Measurements from ENCODE around the gene PCNT.

Gene PCNT

DNA sequence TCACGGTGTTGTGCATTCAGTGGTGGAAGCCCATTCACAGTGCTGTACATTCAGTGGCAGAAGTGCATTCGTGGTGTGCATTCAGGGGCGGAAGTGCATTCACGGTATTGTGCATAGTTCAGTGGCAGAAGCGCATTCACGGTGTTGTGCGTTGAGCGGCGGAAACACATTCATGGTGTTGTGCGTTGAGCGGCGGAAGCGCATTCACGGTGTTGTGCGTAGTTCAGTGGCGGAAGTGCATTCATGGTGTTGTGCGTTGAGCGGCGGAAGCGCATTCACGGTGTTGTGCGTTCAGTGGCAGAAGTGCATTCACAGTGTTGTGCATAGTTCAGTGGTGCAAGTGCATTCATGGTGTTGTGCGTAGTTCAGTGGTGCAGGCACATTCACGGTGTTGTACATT, 60.6 kb downstream of the PCNT start:
- Histone ChIP-seq H3K79me2 (ENCODE audit: control insufficient read depth, low read length) (peaks cover 67% of the 10 kb centered on the region), H3K36me3 (ENCODE audit: control insufficient read depth, low read length) (peaks cover 81% of the 10 kb centered on the region), H3K4me1 (ENCODE audit: control insufficient read depth, low read length) (no peaks in the 10 kb centered on the region), H3F3A (ENCODE audit: control insufficient read depth, insufficient read depth) (peaks cover 8% of the 10 kb centered on the region; the same call in 1 of the 2 replicates), H3K27me3 (ENCODE audit: control insufficient read depth, low read length) (no peaks in the 10 kb centered on the region), H3K27ac (ENCODE audit: low read depth, low read length) (no peak overlapping the region), H3K4me3 (ENCODE audit: low read length) (no peak overlapping the region), H3K9me3 (ENCODE audit: control insufficient read depth, insufficient read depth, low read length) (peaks cover 26% of the 10 kb centered on the region; the same call in 1 of the 2 replicates), H3K9me2 (replicated peaks; ENCODE audit: control insufficient read depth, low read length) (no peaks in the 10 kb centered on the region), H3K4me2 (ENCODE audit: low read length) (no peak overlapping the region), H4K20me1 (ENCODE audit: control insufficient read depth, insufficient read depth, low read depth, low read length) (no peaks in the 10 kb centered on the region)
- no peak for TF ChIP-seq EZH2phosphoT487 (IDR thresholded peaks at IDR 0.05; ENCODE audit: borderline replicate concordance, low read length)
- TF ChIP-seq, protein P1, sequence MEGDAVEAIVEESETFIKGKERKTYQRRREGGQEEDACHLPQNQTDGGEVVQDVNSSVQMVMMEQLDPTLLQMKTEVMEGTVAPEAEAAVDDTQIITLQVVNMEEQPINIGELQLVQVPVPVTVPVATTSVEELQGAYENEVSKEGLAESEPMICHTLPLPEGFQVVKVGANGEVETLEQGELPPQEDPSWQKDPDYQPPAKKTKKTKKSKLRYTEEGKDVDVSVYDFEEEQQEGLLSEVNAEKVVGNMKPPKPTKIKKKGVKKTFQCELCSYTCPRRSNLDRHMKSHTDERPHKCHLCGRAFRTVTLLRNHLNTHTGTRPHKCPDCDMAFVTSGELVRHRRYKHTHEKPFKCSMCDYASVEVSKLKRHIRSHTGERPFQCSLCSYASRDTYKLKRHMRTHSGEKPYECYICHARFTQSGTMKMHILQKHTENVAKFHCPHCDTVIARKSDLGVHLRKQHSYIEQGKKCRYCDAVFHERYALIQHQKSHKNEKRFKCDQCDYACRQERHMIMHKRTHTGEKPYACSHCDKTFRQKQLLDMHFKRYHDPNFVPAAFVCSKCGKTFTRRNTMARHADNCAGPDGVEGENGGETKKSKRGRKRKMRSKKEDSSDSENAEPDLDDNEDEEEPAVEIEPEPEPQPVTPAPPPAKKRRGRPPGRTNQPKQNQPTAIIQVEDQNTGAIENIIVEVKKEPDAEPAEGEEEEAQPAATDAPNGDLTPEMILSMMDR (IDR thresholded peaks at IDR 0.05; ENCODE audit: low read depth, low read length, poor library complexity, severe bottlenecking): no peak

DNA sequence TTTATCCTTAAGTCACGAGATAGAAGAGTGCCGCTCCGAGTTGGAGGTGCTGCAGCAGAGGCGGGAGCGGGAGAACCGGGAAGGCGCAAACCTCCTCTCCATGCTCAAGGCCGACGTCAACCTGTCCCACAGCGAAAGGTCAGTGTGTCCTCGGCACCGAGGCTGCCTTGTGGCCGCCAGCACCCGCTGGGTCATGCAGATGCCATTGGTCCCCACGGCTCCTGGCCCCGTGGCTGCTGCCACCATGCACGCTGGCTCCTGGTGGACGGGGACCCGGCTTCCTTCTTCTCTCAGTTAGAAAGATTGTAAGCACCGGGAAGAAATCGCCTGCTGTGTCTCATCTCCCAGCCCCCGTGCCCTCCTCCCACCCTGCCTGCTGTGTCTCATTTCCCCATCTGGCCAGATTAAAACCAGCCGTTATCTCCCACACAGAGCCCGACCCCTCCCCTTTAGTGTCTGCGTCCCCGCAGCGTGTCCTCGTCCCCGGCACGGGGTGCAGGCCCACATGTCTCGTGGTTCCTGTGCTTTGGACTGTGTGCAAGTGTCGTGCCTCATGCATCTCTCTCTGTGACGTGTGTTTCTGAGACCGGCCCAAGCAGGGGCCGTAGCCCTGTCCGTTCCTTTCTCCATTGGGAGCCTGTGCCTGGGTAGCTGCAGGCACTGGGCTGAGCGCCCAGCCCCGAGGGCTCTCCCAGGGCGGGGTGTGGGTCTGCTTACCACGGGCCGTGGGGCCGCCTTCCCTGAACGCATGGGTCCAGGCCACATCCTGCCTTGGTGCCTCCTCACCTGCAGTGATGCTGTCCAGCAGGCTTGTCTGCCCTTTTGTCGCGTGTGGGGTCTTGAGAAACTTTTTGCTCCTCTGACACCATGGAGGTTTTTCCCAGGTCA, 62.1 kb downstream of the PCNT start:
- no peak overlapping the region for H3K27ac ChIP-seq (ENCODE audit: low read depth, low read length)
- no peak overlapping the region for H3K4me3 ChIP-seq (ENCODE audit: low read length)
- H3K79me2 ChIP-seq (ENCODE audit: control insufficient read depth, low read length): peaks cover 52% of the 10 kb centered on the region
- no peaks in the 10 kb centered on the region for H4K20me1 ChIP-seq (ENCODE audit: control insufficient read depth, insufficient read depth, low read depth, low read length)
- H3K9me3 ChIP-seq (ENCODE audit: control insufficient read depth, insufficient read depth, low read length): peaks cover 24% of the 10 kb centered on the region; the same call in 1 of the 2 replicates
- H3K9me2 ChIP-seq (replicated peaks; ENCODE audit: control insufficient read depth, low read length): no peaks in the 10 kb centered on the region
- H3F3A ChIP-seq (ENCODE audit: control insufficient read depth, insufficient read depth): peaks cover 8% of the 10 kb centered on the region; the same call in 1 of the 2 replicates
- TF ChIP-seq, protein P1 (IDR thresholded peaks at IDR 0.05; ENCODE audit: low read depth, low read length, poor library complexity, severe bottlenecking): no peak
- no peak for TF ChIP-seq EZH2phosphoT487 (IDR thresholded peaks at IDR 0.05; ENCODE audit: borderline replicate concordance, low read length)
- H3K27me3 ChIP-seq (ENCODE audit: control insufficient read depth, low read length): no peaks in the 10 kb centered on the region
- H3K4me1 ChIP-seq (ENCODE audit: control insufficient read depth, low read length): no peaks in the 10 kb centered on the region
- no peak overlapping the region for H3K4me2 ChIP-seq (ENCODE audit: low read length)
- peaks cover 75% of the 10 kb centered on the region for H3K36me3 ChIP-seq (ENCODE audit: control insufficient read depth, low read length)

DNA sequence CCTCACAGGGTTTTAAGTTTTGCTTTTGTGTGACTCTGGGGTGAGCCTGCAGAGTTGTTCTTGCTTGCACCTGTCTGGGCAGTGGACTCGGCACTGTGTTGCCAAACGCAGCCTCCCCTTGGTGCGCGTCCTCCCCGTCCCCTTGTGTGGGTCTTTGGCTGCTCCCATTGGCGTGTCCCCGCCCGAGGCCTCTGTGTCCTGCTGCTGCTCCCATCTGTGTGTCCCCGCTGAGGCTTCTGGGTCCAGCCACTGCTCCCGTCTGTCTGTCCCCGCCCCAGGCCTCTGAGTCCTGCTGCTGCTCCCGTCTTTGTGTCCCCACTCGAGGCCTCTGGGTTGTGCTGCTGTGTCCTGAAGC, 62.8 kb downstream of the PCNT start:
- no peak for TF ChIP-seq EZH2phosphoT487 (IDR thresholded peaks at IDR 0.05; ENCODE audit: borderline replicate concordance, low read length)
- TF ChIP-seq, protein P1 (IDR thresholded peaks at IDR 0.05; ENCODE audit: low read depth, low read length, poor library complexity, severe bottlenecking): no peak
- peaks cover 1% of the 10 kb centered on the region; the same call in 1 of the 2 replicates for H3F3A ChIP-seq (ENCODE audit: control insufficient read depth, insufficient read depth)
- no peak overlapping the region for H3K4me2 ChIP-seq (ENCODE audit: low read length)
- peaks cover 18% of the 10 kb centered on the region; the same call in 1 of the 2 replicates for H3K9me3 ChIP-seq (ENCODE audit: control insufficient read depth, insufficient read depth, low read length)
- no peaks in the 10 kb centered on the region for H3K4me1 ChIP-seq (ENCODE audit: control insufficient read depth, low read length)
- H3K9me2 ChIP-seq (replicated peaks; ENCODE audit: control insufficient read depth, low read length): no peaks in the 10 kb centered on the region
- no peaks in the 10 kb centered on the region for H4K20me1 ChIP-seq (ENCODE audit: control insufficient read depth, insufficient read depth, low read depth, low read length)
- no peak overlapping the region for H3K27ac ChIP-seq (ENCODE audit: low read depth, low read length)
- H3K4me3 ChIP-seq (ENCODE audit: low read length): no peak overlapping the region
- H3K36me3 ChIP-seq (ENCODE audit: control insufficient read depth, low read length): peaks cover 71% of the 10 kb centered on the region
- H3K79me2 ChIP-seq (ENCODE audit: control insufficient read depth, low read length): peaks cover 46% of the 10 kb centered on the region
- H3K27me3 ChIP-seq (ENCODE audit: control insufficient read depth, low read length): no peaks in the 10 kb centered on the region

Measured in DOHH2 (cell line).